ENCODE measurements around the gene CINP. TPM values are rescaled to one million over a fixed set of nuclear protein-coding genes. Genes with fewer than 3 reads are reported as not detected.

CINP gene
- total and polyA plus RNA-seq, 7 donors = 12.5 to 46.2 (median 21.5) TPM

- TF ChIP-seq EP300 (IDR thresholded peaks at IDR 0.05) (no peak), POLR2AphosphoS5 (IDR thresholded peaks at IDR 0.05) (no peak), POLR2A (IDR thresholded peaks at IDR 0.05) (no peak)
- TF ChIP-seq, protein P1, sequence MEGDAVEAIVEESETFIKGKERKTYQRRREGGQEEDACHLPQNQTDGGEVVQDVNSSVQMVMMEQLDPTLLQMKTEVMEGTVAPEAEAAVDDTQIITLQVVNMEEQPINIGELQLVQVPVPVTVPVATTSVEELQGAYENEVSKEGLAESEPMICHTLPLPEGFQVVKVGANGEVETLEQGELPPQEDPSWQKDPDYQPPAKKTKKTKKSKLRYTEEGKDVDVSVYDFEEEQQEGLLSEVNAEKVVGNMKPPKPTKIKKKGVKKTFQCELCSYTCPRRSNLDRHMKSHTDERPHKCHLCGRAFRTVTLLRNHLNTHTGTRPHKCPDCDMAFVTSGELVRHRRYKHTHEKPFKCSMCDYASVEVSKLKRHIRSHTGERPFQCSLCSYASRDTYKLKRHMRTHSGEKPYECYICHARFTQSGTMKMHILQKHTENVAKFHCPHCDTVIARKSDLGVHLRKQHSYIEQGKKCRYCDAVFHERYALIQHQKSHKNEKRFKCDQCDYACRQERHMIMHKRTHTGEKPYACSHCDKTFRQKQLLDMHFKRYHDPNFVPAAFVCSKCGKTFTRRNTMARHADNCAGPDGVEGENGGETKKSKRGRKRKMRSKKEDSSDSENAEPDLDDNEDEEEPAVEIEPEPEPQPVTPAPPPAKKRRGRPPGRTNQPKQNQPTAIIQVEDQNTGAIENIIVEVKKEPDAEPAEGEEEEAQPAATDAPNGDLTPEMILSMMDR (IDR thresholded peaks at IDR 0.05) = no peak
Measured at GRCh38 chr14:102387086-102387485, 24.4 kb upstream of the CINP start.

DNA sequence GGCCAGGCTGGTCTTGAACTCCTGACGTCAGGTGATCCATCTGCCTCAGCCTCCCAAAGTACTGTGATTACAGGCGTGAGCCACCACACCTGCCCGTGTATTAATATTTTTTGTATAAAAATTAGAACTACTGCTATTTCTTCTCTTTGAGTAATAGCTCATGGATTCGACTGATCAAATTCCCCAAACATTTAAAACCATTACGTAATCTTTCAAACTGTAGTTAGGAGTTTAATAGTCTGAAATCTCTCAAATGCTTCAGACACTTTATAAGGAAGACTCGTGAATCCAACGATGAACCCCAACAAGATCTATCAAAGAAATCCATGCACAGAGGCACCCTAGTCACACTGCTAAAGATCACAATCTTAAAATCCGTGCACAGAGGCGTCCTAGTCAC lies 16.1 kb upstream of the CINP start:
- Histone ChIP-seq H3K4me3 (no peak overlapping the region), H3K27ac (no peak overlapping the region), H3K36me3 (peaks cover 0 to 53% (median 16%) of the 10 kb centered on the region in 4 donors), H3K9me3 (no peaks in the 10 kb centered on the region), H3K27me3 (no peaks in the 10 kb centered on the region), H3K4me1 (no peaks in the 10 kb centered on the region)
- DNase-seq = no peak
- intact Hi-C loops (cut with DNase I) = no loop called here
- TF ChIP-seq POLR2A (IDR thresholded peaks at IDR 0.05) (no peak), EP300 (IDR thresholded peaks at IDR 0.05) (no peak), POLR2AphosphoS5 (IDR thresholded peaks at IDR 0.05) (no peak)
- TF ChIP-seq, protein P1 (IDR thresholded peaks at IDR 0.05) = no peak
- 97% methylated on average over 9 of the region's 9 CpGs for WGBS, 2 donors

More at GRCh38 chr14:102387086-102387485, 24.4 kb upstream of the CINP start:
- Histone ChIP-seq H3K27ac (no peak overlapping the region), H3K27me3 (no peaks in the 10 kb centered on the region), H3K4me1 (peaks cover 0 to 13% (median 9%) of the 10 kb centered on the region in 4 donors), H3K4me3 (no peak overlapping the region), H3K36me3 (peaks cover 0 to 18% (median 2%) of the 10 kb centered on the region in 4 donors), H3K9me3 (no peaks in the 10 kb centered on the region)
- intact Hi-C loops (cut with DNase I) = no loop called here
- DNase-seq = no peak

GRCh38 chr14:102377696-102378095 lies 15.0 kb upstream of the CINP start:
- H3K4me1 ChIP-seq = no peaks in the 10 kb centered on the region
- no peaks in the 10 kb centered on the region for H3K27me3 ChIP-seq
- no peak overlapping the region for H3K27ac ChIP-seq
- TF ChIP-seq POLR2AphosphoS5 (IDR thresholded peaks at IDR 0.05) (no peak), EP300 (IDR thresholded peaks at IDR 0.05) (no peak), POLR2A (IDR thresholded peaks at IDR 0.05) (no peak)
- TF ChIP-seq, protein P1 (IDR thresholded peaks at IDR 0.05) = no peak
- intact Hi-C loops (cut with DNase I) = no loop called here
- H3K9me3 ChIP-seq = no peaks in the 10 kb centered on the region
- H3K4me3 ChIP-seq = no peak overlapping the region
- no peak for DNase-seq
- peaks cover 0 to 45% (median 14%) of the 10 kb centered on the region in 4 donors for H3K36me3 ChIP-seq

DNA sequence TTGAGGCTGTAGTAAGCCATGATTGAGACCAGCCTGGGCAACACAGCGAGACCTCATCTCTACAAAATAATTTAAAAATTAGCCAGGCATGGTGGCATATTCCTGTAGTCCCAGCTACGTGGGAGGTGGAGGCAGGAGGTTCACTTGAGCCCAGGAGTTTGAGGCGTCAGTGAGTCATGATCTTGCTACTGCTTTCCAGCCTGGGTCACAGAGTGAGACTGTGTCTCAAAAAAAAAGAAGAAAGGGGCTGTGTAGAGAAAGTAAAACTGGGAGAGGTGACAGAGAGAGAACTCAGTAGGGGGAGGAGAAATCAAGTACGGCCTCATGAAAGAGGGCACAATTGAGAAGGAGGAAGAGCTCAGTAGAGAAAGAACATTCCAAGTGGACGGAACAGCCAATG lies 12.4 kb upstream of the CINP start:
- no peak for DNase-seq
- WGBS, 2 donors = 91 to 95% methylated on average over 5 of the region's 5 CpGs
- Histone ChIP-seq H3K4me3 (no peak overlapping the region), H3K27ac (no peak overlapping the region), H3K27me3 (no peaks in the 10 kb centered on the region), H3K36me3 (peaks cover 0 to 32% (median 14%) of the 10 kb centered on the region in 4 donors), H3K4me1 (peaks cover 0 to 4% (median 0%) of the 10 kb centered on the region in 4 donors), H3K9me3 (no peaks in the 10 kb centered on the region)
- intact Hi-C loops (cut with DNase I) = no loop called here
- TF ChIP-seq, protein P1 (IDR thresholded peaks at IDR 0.05) = no peak
- TF ChIP-seq EP300 (IDR thresholded peaks at IDR 0.05) = no peak
- no peak for TF ChIP-seq POLR2AphosphoS5 (IDR thresholded peaks at IDR 0.05)
- no peak for TF ChIP-seq POLR2A (IDR thresholded peaks at IDR 0.05)

- intact Hi-C loops (cut with DNase I) = no loop called here
- Histone ChIP-seq H3K4me3 (no peak overlapping the region), H3K27me3 (no peaks in the 10 kb centered on the region), H3K27ac (no peak overlapping the region), H3K36me3 (peaks cover 0 to 25% (median 8%) of the 10 kb centered on the region in 4 donors), H3K9me3 (no peaks in the 10 kb centered on the region), H3K4me1 (peaks cover 0 to 4% (median 0%) of the 10 kb centered on the region in 4 donors)
- DNase-seq = no peak
- WGBS, 2 donors = 80 to 94% methylated on average over 2 of the region's 2 CpGs
- no peak for TF ChIP-seq POLR2AphosphoS5 (IDR thresholded peaks at IDR 0.05)
Measured at GRCh38 chr14:102374264-102374663, 11.6 kb upstream of the CINP start.
